Neutrophil (primary cell): Measurements from ENCODE around the gene NEK2.

Experiments
- H3K27ac ChIP-seq: fragments of 200-600 bp; sonication (generic); 2 replicates; pipeline ENCODE4 v1.5.1; 2016; ENCODE audit warnings: mild to moderate bottlenecking, moderate library complexity
- H3K27me3 ChIP-seq: fragments of 200-600 bp; sonication (generic); 2 replicates; pipeline ENCODE4 v1.6.0; 2016; ENCODE audit warnings: mild to moderate bottlenecking
- H3K36me3 ChIP-seq: fragments of 200-600 bp; sonication (generic); 2 replicates; pipeline ENCODE4 v1.5.1; 2017
- H3K4me1 ChIP-seq, 2 experiments: fragments of 200-600 bp in 1 of 2; sonication (generic) in 1 of 2; 1 replicate in 1 of 2; 2 replicates in 1 of 2; pipeline versions ENCODE4 v1.5.1 to v1.6.1; 2013 to 2016; ENCODE audit warnings: low read depth in 1 of 2, low read length in 1 of 2, mild to moderate bottlenecking in 1 of 2, moderate library complexity in 1 of 2; ENCODE audit not compliant: control insufficient read depth in 1 of 2, insufficient read depth in 1 of 2
- H3K4me3 ChIP-seq, 2 experiments: fragments of 200-600 bp in 1 of 2; sonication (generic) in 1 of 2; 1 replicate in 1 of 2; 2 replicates in 1 of 2; pipeline ENCODE4 v1.5.1; 2013 to 2016; ENCODE audit warnings: low read depth in 1 of 2, low read length in 1 of 2, mild to moderate bottlenecking in 1 of 2, moderate library complexity in 1 of 2
- H3K9me3 ChIP-seq: fragments of 200-600 bp; sonication (generic); 2 replicates; pipeline ENCODE4 v1.5.1; 2016
- CTCF ChIP-seq: fragments of 200-600 bp; sonication (generic); IDR thresholded peaks from 2 replicates; pipeline ENCODE4 v1.5.1; 2016; ENCODE audit warnings: antibody characterized with exemption

NEK2 gene

GRCh38 chr1:211620097-211620496 lies 55.3 kb downstream of the NEK2 start:
- H3K36me3 ChIP-seq = no peaks in the 10 kb centered on the region
- H3K4me3 ChIP-seq = no peak overlapping the region
- no peak for TF ChIP-seq CTCF
- H3K27me3 ChIP-seq = no peaks in the 10 kb centered on the region
- H3K4me1 ChIP-seq = no peaks in the 10 kb centered on the region
- H3K9me3 ChIP-seq = no peaks in the 10 kb centered on the region
- no peak overlapping the region for H3K27ac ChIP-seq

GRCh38 chr1:211619033-211619996 lies 56.1 kb downstream of the NEK2 start:
- no peaks in the 10 kb centered on the region for H3K36me3 ChIP-seq
- no peaks in the 10 kb centered on the region for H3K27me3 ChIP-seq
- H3K4me3 ChIP-seq = no peak overlapping the region
- peaks cover 0 to 3% of the 10 kb centered on the region in 2 experiments for H3K4me1 ChIP-seq
- TF ChIP-seq CTCF = no peak
- H3K9me3 ChIP-seq = no peaks in the 10 kb centered on the region
- no peak overlapping the region for H3K27ac ChIP-seq

GRCh38 chr1:211616965-211617297 lies 58.5 kb downstream of the NEK2 start:
- Histone ChIP-seq H3K27ac (no peak overlapping the region), H3K4me3 (no peak overlapping the region), H3K36me3 (no peaks in the 10 kb centered on the region), H3K4me1 (peaks cover 19 to 22% of the 10 kb centered on the region in 2 experiments), H3K27me3 (no peaks in the 10 kb centered on the region), H3K9me3 (no peaks in the 10 kb centered on the region)
- TF ChIP-seq CTCF = no peak

- TF ChIP-seq CTCF = no peak
- no peaks in the 10 kb centered on the region for H3K27me3 ChIP-seq
- H3K4me3 ChIP-seq = no peak overlapping the region
- no peaks in the 10 kb centered on the region for H3K36me3 ChIP-seq
- peaks cover 22 to 28% of the 10 kb centered on the region in 2 experiments for H3K4me1 ChIP-seq
- H3K27ac ChIP-seq = no peak overlapping the region
- no peaks in the 10 kb centered on the region for H3K9me3 ChIP-seq
Observed at GRCh38 chr1:211616231-211616964, 59.0 kb downstream of the NEK2 start.

GRCh38 chr1:211614615-211615014 lies 60.8 kb downstream of the NEK2 start:
- Histone ChIP-seq H3K4me3 (no peak overlapping the region), H3K27ac (no peak overlapping the region), H3K4me1 (peaks cover 22 to 29% of the 10 kb centered on the region in 2 experiments), H3K36me3 (no peaks in the 10 kb centered on the region), H3K27me3 (no peaks in the 10 kb centered on the region), H3K9me3 (no peaks in the 10 kb centered on the region)
- no peak for TF ChIP-seq CTCF
